Loucy (cell line): ENCODE measurements around the gene CXCL1.

Experiments used
- CTCF ChIP-seq: fragments of 200-600 bp; sonication (generic); conservative IDR thresholded peaks from 2 replicates; pipeline ENCODE4 v1.5.1; 2014; ENCODE audit warnings: mild to moderate bottlenecking, antibody characterized with exemption, low read length
- EZH2phosphoT487 ChIP-seq: fragments of 200-600 bp; IDR thresholded peaks from 2 replicates; pipeline ENCODE4 v1.6.1; 2018; ENCODE audit warnings: antibody characterized with exemption, mild to moderate bottlenecking, moderate library complexity, borderline replicate concordance

GRCh38 chr4:73860917-73861316, 8.3 kb upstream of the CXCL1 start:
- TF ChIP-seq CTCF, result no peak
- TF ChIP-seq EZH2phosphoT487, result no peak
